RPMI8226 (cell line): ENCODE measurements around the gene WDR36.
A peak's percentile ranks its signal among the peaks of the same experiment; 100 is the strongest.

Experiments used
- DNase-seq: peaks from one replicate; pipeline ENCODE4 v3.0.0-alpha.2; 2015

WDR36 gene

DNA sequence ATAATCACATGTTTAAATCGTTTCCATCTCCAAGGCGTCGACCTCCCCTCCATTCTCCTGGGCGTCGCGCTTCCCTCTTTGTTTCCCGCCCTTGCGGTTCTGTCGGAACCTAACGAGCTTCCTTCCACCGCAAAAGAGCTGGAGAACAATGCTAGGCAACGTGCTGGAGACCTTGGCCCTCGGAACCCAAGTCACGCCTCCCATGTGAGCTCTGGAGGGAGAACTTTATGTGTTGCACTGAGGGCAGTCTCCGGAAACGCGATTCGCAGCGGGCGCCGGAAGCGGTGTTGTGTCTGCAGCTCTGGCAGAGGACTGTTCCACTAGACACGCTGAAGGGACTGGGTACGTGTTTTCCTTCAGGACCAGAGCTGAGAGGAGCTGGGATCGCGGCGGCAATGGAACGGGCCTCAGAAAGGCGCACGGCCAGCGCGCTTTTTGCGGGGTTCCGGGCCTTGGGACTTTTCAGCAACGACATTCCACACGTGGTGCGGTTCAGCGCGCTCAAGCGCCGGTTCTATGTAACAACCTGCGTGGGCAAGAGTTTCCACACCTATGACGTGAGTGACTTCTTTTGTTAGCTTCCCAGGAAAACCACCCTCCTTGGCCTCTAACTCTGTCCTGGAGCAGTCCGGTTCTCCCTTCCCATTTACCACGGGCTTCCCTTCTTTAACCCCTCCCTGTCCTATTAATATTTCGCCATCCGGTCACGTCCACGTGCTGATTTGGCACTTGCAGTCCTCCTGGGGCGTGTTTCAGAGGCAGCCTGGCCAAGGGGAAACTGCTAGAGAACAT lies at the start of gene WDR36:
Gene WDR36, plus strand, starts transcription at position 287 of the 792 bp plus-strand sequence. Its CDS starts 109 bp downstream, at position 396.
- peak; percentile 95 for DNase-seq

DNA sequence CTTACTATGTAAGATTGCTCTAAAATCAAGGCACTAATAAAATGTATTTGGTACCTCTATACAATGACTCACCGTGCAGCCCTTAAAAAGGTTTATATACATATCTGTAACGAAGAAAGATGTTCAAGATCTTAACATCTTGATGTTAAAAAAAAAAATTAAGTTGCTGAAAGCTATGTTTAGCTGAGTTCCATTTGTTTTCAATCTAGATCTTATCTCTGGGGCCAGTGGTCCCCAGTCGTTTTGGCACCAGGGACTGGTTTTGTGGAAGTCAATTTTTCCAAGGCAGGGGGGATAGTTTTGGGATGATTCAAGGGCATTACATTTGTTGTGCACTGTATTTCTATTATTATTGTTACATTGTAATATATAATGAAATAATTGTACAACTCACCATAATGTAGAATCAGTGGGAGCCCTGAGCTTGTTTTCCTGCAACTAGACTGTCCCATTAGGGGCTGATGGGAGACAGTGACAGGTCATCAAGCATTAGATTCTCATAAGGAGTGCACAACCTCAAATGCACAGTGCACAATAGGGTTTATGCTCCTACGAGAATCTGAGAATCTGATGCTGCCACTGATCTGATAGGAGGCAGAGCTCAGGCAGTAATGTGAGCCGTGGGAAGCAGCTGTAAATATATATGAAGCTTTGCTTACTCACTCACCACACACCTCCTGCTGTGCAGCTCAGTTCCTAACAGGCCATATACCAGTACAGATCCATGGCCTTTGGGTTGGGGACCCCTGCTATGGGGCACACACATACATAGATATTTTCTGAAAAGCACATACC lies 48.2 kb upstream of the WDR36 start:
- no peak for DNase-seq

DNA sequence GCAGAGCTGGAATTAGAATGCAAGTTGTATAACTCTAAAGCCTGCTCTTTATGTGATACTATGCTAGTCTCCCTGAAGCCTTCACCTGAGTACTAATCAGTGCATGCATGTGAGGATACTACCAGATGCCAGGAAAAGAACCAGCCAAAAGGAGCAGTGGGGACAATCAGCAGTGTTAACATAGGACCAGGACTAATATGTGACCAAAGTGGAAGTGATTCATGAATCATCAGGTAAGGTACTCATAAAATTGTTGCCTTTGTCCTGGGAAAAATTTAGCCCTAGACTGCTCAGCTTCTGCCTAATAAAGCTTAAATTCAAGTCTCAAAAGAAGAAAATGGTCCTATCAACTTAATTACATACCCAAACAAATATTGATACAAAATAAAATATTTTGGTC lies 34.1 kb upstream of the WDR36 start:
- no peak for DNase-seq

DNA sequence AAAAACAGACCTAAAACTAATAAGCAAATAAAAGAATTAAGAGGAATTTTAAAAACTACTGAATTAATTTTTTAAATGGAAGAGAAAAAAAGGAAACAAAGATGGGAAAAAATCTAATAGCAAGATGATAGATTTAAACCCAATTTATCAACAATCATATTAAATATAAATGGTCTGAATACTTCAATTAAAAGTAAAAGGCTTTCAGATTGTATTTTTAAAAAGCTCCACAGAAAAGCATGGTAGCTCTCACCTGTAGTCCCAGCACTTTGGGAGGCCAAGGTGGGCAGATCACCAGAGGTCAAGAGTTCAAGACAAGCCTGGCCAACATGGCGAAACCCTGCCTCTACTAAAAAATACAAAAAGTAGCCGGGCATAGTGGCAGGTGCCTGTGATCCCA lies 32.0 kb upstream of the WDR36 start:
- no peak for DNase-seq

DNA sequence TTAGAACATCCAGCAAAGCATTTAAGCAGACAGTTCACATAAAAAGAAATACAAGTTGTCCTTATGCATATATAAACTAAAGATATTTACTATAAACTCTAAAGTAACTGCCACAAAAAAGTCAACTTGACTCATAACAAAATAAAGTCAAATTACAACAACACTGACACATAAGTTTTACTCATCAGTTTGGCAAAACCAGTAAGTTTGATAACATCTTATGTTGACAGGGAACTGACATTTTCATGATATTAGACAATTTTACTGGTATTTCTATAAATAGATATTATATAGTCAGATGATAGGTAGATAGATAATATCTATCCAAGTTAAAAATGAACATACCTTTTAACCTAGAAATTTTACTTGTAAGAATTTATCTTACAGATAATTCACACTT lies 30.5 kb upstream of the WDR36 start:
- no peak for DNase-seq

DNA sequence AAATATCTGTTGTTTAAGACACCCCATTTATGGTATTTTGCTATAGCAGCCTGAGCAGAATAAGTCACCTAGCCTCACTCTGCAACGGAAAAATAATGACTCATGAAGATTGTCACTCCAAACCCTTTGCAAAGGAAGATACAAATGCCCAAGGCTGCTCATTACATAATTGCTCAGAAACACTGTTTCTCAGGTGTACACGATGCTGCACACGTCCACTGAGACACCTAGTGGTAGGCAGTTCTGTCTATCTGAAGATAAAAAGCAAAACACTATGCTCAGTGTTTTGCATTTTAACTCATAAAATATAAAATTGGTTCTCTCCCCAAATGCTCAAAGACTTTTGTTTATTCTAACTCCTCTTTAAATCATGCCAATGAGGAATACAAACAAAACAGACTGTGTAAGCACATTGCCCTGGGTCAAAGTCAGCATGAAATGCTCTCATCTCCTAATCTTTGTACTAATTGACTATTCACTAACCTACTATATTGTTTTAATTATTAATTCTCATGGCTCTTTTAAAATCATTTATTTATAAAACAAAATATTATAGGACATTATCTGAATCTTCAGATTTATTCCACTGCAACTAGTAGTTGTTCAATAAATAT lies 28.3 kb upstream of the WDR36 start:
- DNase-seq = peak; percentile 48

DNA sequence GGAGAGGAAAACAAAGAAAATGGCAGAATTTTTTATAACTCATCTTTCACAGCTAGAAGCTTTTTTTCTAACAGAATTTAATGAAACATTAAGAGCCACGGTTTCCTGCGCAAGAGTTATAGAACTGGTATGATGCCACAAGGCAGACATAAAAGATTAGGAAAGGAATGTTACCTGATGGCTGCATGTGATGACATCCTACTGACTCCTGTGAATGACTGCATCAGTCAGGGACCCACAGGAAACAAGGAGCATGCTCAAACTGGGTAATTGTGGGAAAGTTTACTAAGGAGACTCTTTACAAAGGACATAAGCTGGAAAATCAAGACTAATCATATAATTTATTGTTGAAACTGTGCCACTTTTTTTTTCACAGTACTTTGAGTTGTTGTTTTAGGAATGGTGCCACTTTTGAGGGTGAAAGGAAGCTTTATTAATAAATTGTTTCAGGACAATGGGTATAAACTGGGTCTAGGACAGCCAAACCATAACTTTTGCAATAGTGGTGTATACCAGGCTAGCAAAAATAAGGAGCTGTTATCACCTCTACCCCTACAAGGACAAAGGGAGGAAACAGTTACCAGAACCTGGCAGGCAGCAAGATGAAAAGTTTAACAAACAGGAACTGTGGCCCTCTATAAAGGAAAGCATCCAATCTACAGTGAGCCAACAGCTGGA lies 25.7 kb upstream of the WDR36 start:
- no peak for DNase-seq

DNA sequence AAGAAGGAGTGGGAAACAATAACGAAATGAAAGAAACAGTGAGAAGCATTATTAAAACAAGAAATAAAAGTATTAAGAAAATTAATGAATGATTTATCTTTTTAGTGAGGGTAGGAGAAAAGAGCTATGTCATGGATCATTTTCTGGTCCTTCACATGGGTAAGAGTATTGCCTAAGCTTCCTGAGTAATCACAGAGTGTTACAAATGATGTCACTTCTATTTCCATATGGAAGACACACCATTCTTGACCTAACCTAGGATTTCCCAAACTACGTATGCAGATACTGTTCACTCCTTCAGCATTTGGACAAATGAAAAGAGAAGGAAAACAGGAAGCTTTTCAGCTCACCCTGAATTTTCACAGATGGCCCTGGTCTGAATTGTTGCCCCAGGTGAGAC lies 23.9 kb upstream of the WDR36 start:
- DNase-seq = no peak

DNA sequence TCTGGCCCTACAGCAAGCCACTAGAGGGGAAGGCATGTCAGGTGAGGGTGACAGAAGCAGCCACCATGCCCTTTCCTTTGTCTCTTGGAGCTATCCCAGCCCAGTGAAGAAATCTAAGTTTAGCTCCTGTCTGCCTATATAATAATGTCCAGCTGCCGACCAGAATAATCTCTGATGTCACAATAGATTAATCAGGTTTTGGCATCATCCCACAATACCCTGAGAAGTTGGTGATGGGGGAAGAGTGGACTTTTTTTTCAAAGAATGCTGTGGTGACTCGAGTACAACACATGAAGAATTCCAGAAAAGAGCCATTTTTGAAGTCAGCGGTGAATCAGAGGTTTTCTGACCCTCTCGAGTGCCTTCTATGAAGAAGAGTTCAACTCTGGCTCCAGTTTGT lies 22.3 kb upstream of the WDR36 start:
- DNase-seq = no peak

DNA sequence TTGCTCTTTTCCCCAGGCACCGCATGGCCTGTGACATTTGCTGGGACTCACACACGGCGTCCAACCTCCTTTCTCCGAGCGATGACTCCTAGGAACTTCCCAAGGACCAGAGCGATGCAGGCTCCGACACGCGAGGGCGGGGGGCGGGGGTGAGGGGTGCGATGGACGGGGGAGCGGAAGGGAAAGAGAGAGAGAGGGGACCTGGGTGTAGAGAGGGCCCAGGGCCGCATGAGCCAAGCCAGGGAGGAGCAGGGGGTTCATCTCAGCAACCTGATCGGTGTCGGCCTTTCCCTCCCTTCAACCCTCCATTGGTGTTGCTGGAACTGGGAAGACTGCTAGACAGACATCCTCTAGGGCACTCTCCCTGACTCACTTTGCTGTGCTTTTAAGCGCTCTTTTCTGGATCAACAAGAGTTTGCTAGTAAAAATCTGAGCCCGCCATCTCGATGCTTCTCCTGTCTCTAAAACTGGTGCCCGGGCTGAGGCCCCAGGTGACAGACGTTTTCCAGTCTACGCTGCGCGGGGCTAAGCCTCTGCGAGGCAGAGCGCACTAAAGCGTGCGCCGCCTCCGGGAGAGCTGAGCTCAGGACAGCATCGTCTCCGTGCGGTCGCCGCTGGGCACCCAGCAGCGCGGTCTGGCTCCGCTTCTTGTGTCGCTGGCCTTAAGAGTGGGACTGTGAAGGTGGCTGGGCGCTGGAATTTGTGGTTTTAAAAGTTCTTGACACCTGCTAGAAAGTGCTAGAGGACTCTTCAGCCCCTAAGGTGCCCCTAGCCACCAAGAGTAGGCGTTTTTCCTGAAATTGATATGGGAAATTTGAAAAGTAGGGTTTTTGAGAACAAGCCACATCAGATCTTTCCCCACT lies 21.6 kb upstream of the WDR36 start:
- peak; percentile 23 for DNase-seq

DNA sequence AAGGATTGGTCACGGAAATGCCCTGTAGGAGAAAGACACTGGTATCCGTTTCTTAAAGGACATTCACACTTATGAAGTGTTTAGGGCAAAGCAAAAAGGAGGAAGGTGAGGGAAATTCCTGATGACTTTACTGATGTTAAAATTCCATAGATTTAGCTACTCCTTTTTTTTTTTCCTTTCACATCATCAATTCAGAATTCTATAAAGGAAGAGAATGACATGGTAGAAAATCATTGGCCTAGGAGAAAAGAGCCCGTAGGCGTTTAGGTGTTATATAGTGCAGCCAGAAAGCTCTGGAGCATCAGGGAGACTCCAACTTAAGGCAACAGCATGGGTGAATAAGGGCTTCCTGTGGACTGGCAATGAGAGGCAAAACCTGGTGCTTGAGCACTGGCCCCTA lies 20.7 kb upstream of the WDR36 start, which contains the start of gene TSLP:
Gene TSLP, plus strand, starts transcription at position 301 of the 400 bp plus-strand sequence. CDS start 178 bp downstream, outside the sequence.
- DNase-seq = no peak

DNA sequence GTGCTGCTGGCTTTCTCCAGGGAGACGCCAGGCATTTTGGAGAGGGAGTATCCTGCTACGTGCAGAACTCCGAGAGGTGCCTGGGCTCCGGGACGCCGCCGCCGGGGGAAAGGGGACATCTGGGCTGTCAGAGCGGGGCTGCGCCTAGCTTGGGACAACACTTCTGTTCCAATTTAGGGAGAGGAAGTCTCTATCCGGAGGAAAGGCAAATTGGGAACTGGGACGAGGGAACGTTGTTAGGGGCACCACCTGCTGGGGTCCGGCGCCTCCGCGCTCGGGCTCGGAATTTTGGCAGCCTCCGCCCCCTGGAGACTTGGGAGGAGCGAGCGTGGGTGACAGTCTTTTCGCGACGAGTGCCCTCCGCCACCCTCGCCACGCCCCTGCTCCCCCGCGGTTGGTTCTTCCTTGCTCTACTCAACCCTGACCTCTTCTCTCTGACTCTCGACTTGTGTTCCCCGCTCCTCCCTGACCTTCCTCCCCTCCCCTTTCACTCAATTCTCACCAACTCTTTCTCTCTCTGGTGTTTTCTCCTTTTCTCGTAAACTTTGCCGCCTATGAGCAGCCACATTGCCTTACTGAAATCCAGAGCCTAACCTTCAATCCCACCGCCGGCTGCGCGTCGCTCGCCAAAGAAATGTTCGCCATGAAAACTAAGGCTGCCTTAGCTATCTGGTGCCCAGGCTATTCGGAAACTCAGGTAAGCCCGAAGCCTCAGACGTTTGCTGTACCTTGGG lies 19.0 kb upstream of the WDR36 start:
- peak; percentile 30 for DNase-seq

DNA sequence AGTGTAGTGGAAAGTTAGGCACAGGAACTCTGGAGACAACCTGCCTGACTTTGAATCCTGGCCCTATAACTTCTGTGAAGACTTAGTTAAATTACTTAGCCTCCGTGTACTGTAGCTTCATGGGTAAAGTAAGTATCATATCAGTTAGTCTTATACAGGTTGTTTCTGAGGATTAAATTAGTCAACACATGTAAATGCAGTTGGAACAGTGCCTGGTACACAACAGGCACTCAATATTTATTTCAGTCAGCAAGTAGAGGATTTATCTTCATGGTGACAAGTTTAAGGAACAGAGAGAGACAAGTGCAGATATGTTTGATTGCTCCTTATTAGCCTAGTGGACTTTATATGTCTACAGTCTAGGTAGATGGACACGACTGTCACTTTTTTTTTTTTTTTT lies 17.9 kb upstream of the WDR36 start:
- DNase-seq = no peak

DNA sequence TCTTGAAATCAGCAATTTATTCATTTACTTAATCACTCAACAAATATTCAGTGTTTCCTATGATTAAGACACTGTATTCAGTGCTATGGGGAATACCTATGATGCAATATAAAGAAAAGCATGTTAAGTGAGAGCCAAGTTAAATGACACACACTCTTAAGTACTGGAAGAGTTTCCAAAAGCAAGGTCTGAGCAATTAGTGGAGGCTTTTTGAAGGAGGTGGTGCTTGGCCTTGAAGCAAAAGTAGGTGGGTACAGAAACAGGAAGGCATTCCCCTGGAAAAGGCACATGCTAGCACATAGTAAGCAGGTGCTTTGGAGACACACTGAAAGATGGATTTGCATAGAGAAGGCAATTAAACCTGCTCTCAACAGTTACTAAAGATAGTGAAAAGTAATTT lies 16.6 kb upstream of the WDR36 start:
- no peak for DNase-seq

DNA sequence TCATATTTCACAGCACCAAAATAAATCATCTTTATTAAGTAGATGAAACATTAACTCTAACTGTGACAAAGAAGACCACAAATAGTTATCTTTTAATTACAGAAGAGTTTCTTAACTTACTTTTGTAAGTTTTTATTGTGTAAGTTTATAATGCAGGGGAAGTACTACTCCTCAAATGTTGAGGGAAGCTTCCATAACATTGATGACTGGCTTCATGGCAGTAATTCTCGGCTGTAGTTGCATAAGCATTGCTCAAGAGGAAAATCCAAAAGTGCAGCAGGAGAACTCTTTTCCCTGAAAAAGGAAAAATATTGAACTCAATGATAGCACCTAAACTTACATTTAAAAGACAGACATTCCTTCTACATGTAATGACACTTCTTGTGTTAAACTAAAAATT lies 16.1 kb upstream of the WDR36 start:
- DNase-seq = no peak

DNA sequence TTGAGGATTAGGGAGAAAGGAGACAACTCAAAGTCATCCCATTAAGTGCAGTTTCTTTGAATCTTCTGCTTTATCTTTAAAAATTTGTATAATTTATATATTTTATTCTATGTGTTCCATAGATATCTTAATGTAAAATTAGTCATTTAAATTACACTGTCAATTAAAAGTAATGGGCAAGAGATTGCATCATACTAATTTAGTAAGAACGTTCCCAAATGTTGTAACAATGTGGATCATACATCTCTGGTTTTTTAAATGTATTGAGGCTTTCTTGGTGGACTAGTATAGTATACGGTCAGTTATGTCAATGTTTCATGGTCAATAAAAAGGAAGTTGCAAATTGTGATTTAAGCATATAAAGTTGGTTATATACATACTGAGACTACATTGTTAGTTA lies 14.5 kb upstream of the WDR36 start:
- no peak for DNase-seq

DNA sequence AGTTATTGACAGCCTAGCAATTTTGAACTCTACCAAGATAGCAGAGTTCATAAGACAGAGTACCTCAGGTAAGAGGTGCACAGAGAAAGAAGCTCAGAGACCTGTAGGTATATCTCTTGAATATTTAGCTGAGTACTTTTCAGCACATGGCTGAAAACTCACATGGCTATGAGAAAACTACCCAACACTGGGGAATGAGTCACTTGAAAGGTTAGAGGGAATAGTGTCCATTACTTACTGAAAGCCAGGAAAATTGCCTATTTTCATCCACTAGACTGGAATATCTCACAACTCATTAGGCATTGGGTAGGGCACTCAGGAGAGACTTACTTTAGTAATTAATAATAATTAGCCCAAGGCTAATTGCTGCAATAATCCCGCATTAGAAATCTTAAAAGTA lies 12.3 kb upstream of the WDR36 start:
- DNase-seq = no peak

DNA sequence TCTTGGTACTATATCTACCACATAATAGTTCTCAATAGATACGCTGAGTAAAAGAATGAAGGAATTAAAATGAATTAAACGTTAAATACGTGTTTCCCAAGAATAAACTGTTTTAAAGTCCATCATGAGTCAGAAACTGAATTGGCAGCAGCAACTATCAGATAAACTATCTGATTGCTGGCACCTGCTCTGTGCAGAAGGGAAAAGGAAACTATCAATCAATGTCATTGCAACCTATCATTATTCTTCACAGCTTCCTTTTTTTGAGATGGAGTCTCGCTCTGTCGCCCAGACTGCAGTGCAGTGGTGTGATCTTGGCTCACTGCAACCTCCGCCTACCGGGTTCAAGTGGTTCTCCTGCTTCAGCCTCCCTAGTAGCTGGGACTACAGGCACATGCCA lies 8.8 kb upstream of the WDR36 start:
- no peak for DNase-seq

DNA sequence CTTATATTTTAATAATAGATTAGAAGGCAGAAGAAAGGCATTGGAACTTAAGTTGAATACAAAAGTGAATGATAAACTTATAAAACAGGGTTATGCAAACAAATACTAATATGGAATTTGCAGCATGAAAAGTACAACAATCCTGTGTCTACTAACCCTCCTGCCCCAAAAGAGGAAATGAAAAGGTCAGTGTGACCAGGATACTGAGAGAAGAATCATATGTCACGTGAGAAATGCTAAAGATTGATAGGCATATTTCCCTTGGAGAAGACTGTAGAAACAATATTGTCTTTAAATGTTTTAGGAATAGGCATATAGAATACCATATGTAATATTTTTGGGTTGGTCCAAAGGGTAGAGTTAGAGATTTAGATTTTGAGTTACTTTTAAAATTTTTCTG lies 3.8 kb downstream of the WDR36 start:
- no peak for DNase-seq

DNA sequence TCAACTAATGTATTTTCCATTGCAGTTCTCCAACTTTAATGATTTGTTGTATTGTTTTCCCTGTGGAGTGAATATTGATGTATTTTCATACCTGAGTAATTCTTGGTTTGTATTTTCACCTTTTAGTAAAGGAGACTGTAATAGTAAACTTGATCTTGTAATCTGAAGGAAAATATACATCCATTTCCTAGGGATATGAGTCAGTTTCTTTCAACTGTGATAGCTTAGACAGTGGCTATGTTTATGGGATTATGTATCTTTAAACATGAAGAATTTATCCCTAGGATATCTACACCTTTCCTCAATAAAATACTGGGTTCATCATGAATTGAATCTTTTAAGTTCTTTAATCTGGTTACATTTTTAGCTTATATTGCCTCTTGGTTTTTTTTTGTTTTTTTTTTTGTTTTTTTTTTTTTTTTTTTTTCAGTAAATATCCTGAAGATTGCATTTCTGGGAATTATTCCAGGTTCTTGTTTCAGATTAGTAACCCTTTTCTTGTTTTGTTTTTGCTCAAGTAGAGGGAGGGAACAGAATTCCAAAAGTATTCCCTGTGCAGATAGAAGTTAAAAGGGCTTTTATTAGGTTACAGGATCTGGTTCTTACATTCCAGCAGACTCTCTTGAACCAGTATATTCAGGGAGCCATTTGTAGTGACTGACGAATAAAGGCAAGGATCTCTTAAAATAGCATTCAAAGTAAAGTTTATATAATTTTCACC lies 7.1 kb downstream of the WDR36 start:
- DNase-seq = no peak
